GM12878 (cell line): ENCODE results near the gene PPP2R2D. TPM values are rescaled to one million over a fixed set of nuclear protein-coding genes. Genes with fewer than 3 reads are reported as not detected.
A peak's percentile ranks its signal among the peaks of the same experiment; 100 is the strongest.

Source experiments
- ATAC-seq: fragments of 200-7000 bp; cut with Tn5 transposase; 3 replicates; pipeline ENCODE4 v1.9.1; 2020; ENCODE audit warnings: mild to moderate bottlenecking, moderate library complexity
- BruUV-seq: library from RNA; stranded (reverse); fragments of 400-500 nt; replicated peaks from 2 replicates; lab custom pipeline; 2021; lab: Mats Ljungman, UMichigan
- CTCF ChIA-PET: fragments of 300-600 bp; sonication (Branson Sonifier 250); formaldehyde crosslinking; extraction: SDS; loops from one replicate; lab custom pipeline; 2021; ENCODE audit warnings: inconsistent platforms; lab: Yijun Ruan, JAX
- POLR2A ChIA-PET: fragments of 350-600 bp; formaldehyde crosslinking; extraction: SDS; loops from one replicate; lab custom pipeline; 2021; ENCODE audit warnings: inconsistent platforms; lab: Charles Lee
- RAD21 ChIA-PET: fragments of 300-600 bp; sonication (Branson Sonifier 250); formaldehyde crosslinking; loops from one replicate; lab custom pipeline; 2023; ENCODE audit warnings: antibody characterized with exemption; ENCODE audit not compliant: unreplicated experiment; lab: Charles Lee
- SMC1A ChIA-PET: fragments of 300-600 bp; sonication (Branson Sonifier 250); formaldehyde crosslinking; loops from one replicate; lab custom pipeline; 2023; ENCODE audit not compliant: unreplicated experiment, uncharacterized antibody; lab: Charles Lee
- DNase-seq: peaks from one replicate; pipeline ENCODE4 v3.0.0-alpha.2; 2011; ENCODE audit warnings: low read depth, low spot score
- FAIRE-seq: peaks from 3 replicates; lab custom pipeline; 2011; peaks lifted over from hg19 to GRCh38; lab: Jason Lieb, UNC
- H2AFZ ChIP-seq: 2 replicates; pipeline ENCODE4 v1.6.0; 2011; ENCODE audit warnings: low read depth, low read length, control low read depth; ENCODE audit not compliant: control insufficient read depth
- H3K27ac ChIP-seq: 2 replicates; pipeline ENCODE4 v1.5.1; 2011; ENCODE audit warnings: control low read depth; ENCODE audit not compliant: control insufficient read depth, insufficient read depth
- H3K27me3 ChIP-seq, 2 experiments: replicated peaks in 1 of 2; 2 replicates each; pipeline versions ENCODE4 v1.6.0 to v1.6.1; 2011; ENCODE audit warnings: low read length in 1 of 2; ENCODE audit not compliant: control insufficient read depth in 2 of 2, insufficient read depth in 2 of 2
- H3K36me3 ChIP-seq, 2 experiments: 2 replicates each; pipeline ENCODE4 v1.5.1; 2011; ENCODE audit warnings: low read length in 1 of 2; ENCODE audit not compliant: control insufficient read depth in 2 of 2, insufficient read depth in 2 of 2
- H3K4me1 ChIP-seq: 2 replicates; pipeline ENCODE4 v1.6.1; 2011; ENCODE audit warnings: mild to moderate bottlenecking, low read length, moderate library complexity, mixed read lengths; ENCODE audit not compliant: control insufficient read depth, insufficient read depth
- H3K4me2 ChIP-seq: 2 replicates; pipeline ENCODE4 v1.6.0; 2011; ENCODE audit warnings: control low read depth; ENCODE audit not compliant: control insufficient read depth, insufficient read depth
- H3K4me3 ChIP-seq: fragments of 200-600 bp; sonication (generic); 2 replicates; pipeline ENCODE4 v1.5.1; 2016
- H3K79me2 ChIP-seq: 2 replicates; pipeline ENCODE4 v1.6.0; 2011; ENCODE audit warnings: low read length; ENCODE audit not compliant: control insufficient read depth, insufficient read depth
- H3K9ac ChIP-seq: 2 replicates; pipeline ENCODE4 v1.8.0; 2011; ENCODE audit warnings: low read length, control low read depth, mixed read lengths; ENCODE audit not compliant: control insufficient read depth, insufficient read depth
- H3K9me3 ChIP-seq: replicated peaks from 3 replicates; pipeline ENCODE4 v1.5.1; 2011; ENCODE audit warnings: mild to moderate bottlenecking, low read length; ENCODE audit not compliant: control insufficient read depth, insufficient read depth
- H4K20me1 ChIP-seq: 2 replicates; pipeline ENCODE4 v1.6.0; 2011; ENCODE audit not compliant: control insufficient read depth, insufficient read depth
- CEBPB ChIP-seq, 2 experiments: fragments of 150-350 bp in 1 of 2; IDR thresholded peaks; 2 replicates each; pipeline ENCODE4 v1.6.1; 2012 to 2014; ENCODE audit warnings: low read depth in 2 of 2, low read length in 2 of 2, borderline replicate concordance in 1 of 2, inconsistent platforms in 1 of 2
- CREB1 ChIP-seq: IDR thresholded peaks from 2 replicates; pipeline ENCODE4 v1.6.1; 2012; ENCODE audit warnings: low read depth, mild to moderate bottlenecking, inconsistent platforms
- EP300 ChIP-seq, 2 experiments: fragments of 150-350 bp in 1 of 2; IDR thresholded peaks; 2 replicates each; pipeline ENCODE4 v1.6.1; 2011 to 2012; ENCODE audit warnings: low read depth in 2 of 2, low read length in 2 of 2, borderline replicate concordance in 1 of 2, improper control_type of control experiment in 1 of 2, inconsistent platforms in 1 of 2; ENCODE audit not compliant: control insufficient read depth in 1 of 2
- WGBS: methylation state at CpG from one replicate; pipeline ENCODE4 v1.1.6; 2016; ENCODE audit warnings: low lambda C conversion rate; ENCODE audit not compliant: insufficient replicate concordance, insufficient coverage; ENCODE audit errors: missing lambda C conversion rate; 5-methylcytosine and 5-hydroxymethylcytosine counted together
- in situ Hi-C: fragments of 300-500 bp; cut with MboI; formaldehyde crosslinking; loops from 9 replicates; pipeline ENCODE4 v1.14.3; 2018; ENCODE audit warnings: mixed read lengths
- intact Hi-C: fragments of 100-400 bp; cut with micrococcal nuclease; formaldehyde crosslinking; loops from one replicate; pipeline ENCODE4 v1.14.2; 2022; ENCODE audit not compliant: unreplicated experiment
- polyA plus RNA-seq, 11 experiments: library from polyadenylated mRNA; depleted of rRNA in 4 of 11; unstranded in 6 of 11; stranded (reverse) in 5 of 11; fragments of >200 nt; fragmentation: Nextera tagmentation in 4 of 11; fragmentation: Illumina TruSeq in 1 of 11; extraction: Ambion mirVana in 4 of 11; extraction: Trizol in 1 of 11; gene quantifications; 1 replicate in 1 of 11; 2 replicates in 10 of 11; pipeline versions ENCODE4 v1.2.1 to v1.2.3, GENCODE V29; 2011 to 2016; ENCODE audit warnings: inconsistent platforms in 2 of 11, missing spikeins in 2 of 11, low read depth in 1 of 11
- total RNA-seq, 4 experiments: library from RNA; depleted of rRNA in 3 of 4; stranded (reverse); fragments of >200 nt in 3 of 4; fragmentation: Illumina TruSeq in 1 of 4; extraction: Trizol in 1 of 4; gene quantifications; 2 replicates each; pipeline versions ENCODE4 v1.2.1 to v1.2.3, GENCODE V29; 2013 to 2021
- TF ChIP-seq, protein P1 (sequence below): fragments of 150-350 bp; IDR thresholded peaks from 2 replicates; pipeline ENCODE4 v1.6.1; 2016; ENCODE audit warnings: low read depth, low read length
- TF ChIP-seq, protein P2 (sequence below): IDR thresholded peaks from 2 replicates; pipeline ENCODE4 v1.6.1; 2012; ENCODE audit warnings: low read length, inconsistent platforms

PPP2R2D gene
- total and polyA plus RNA-seq, 10 of the 15 experiments (the other 5 are each of a cell fraction or from before 2014, with no cell fraction given): 2.8 to 41.9 (median 21.8) TPM

DNA sequence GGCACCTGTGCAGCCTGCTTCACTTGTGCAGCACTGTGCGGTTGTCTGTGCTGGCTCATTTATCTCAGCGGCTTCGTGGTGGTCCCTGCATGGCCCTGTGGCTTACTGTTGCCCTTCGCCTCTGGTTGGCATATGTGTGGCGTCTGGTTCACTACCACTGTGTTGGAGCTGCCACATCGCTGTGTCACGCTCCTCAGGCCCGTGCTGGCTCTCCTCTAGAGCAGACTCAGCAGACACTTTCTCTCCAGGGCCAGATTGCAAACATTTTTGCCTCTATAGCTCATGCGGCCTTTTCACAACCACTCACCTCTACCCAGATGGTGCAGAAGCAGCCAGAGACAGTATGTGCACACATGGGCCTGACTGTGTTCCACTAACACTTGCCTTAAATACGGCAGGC, 37.9 kb downstream of the PPP2R2D start (continued):
- TF ChIP-seq, protein P1, sequence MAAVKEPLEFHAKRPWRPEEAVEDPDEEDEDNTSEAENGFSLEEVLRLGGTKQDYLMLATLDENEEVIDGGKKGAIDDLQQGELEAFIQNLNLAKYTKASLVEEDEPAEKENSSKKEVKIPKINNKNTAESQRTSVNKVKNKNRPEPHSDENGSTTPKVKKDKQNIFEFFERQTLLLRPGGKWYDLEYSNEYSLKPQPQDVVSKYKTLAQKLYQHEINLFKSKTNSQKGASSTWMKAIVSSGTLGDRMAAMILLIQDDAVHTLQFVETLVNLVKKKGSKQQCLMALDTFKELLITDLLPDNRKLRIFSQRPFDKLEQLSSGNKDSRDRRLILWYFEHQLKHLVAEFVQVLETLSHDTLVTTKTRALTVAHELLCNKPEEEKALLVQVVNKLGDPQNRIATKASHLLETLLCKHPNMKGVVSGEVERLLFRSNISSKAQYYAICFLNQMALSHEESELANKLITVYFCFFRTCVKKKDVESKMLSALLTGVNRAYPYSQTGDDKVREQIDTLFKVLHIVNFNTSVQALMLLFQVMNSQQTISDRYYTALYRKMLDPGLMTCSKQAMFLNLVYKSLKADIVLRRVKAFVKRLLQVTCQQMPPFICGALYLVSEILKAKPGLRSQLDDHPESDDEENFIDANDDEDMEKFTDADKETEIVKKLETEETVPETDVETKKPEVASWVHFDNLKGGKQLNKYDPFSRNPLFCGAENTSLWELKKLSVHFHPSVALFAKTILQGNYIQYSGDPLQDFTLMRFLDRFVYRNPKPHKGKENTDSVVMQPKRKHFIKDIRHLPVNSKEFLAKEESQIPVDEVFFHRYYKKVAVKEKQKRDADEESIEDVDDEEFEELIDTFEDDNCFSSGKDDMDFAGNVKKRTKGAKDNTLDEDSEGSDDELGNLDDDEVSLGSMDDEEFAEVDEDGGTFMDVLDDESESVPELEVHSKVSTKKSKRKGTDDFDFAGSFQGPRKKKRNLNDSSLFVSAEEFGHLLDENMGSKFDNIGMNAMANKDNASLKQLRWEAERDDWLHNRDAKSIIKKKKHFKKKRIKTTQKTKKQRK: no peak
- TF ChIP-seq EP300 (IDR thresholded peaks at IDR 0.05; ENCODE audit: borderline replicate concordance in 1 of 2, control insufficient read depth in 1 of 2, low read depth in 2 of 2, low read length in 2 of 2) (no peak), CREB1 (no peak)
- TF ChIP-seq, protein P2, sequence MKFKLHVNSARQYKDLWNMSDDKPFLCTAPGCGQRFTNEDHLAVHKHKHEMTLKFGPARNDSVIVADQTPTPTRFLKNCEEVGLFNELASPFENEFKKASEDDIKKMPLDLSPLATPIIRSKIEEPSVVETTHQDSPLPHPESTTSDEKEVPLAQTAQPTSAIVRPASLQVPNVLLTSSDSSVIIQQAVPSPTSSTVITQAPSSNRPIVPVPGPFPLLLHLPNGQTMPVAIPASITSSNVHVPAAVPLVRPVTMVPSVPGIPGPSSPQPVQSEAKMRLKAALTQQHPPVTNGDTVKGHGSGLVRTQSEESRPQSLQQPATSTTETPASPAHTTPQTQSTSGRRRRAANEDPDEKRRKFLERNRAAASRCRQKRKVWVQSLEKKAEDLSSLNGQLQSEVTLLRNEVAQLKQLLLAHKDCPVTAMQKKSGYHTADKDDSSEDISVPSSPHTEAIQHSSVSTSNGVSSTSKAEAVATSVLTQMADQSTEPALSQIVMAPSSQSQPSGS: no peak

DNA sequence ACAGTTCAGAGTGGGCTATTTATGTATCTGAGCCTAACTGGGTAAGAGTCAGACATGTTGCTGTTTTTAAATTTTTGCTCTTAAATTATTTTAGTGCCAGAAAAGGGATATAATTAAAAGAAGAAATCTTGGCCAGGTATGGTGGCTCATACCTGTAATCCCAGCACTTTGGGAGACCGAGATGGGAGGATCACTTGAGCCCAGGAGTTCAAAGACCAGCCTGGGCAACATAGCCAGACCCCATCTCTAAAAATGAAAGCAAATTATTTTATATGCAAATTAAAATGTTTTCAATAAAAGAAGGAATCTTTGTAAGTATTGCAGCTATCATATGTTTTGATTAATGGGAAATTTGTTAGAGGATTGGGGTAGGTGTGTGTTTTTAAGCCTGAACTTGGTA, 41.6 kb downstream of the PPP2R2D start:
- Histone ChIP-seq H3K4me1 (no peaks in the 10 kb centered on the region), H3K79me2 (no peaks in the 10 kb centered on the region), H2AFZ (no peak overlapping the region), H3K9me3 (no peaks in the 10 kb centered on the region), H4K20me1 (no peaks in the 10 kb centered on the region), H3K9ac (no peak overlapping the region), H3K4me3 (no peak overlapping the region), H3K27ac (no peak overlapping the region), H3K36me3 (peaks cover 11 to 25% of the 10 kb centered on the region in 2 experiments), H3K4me2 (no peak overlapping the region), H3K27me3 (no peaks in the 10 kb centered on the region)
- ChIA-PET CTCF (interaction anchor here (1.0 to 1.8 kb wide), 5 partner anchors 30 to 68 kb away, joined by 3 to 9 read pairs (median 6); no protein-coding TSS in a partner anchor), RAD21 (interaction anchor here (1.7 kb wide), 1 partner anchor 57 kb away, joined by 5 read pairs; no protein-coding TSS in a partner anchor), POLR2A (no interaction called here), SMC1A (no interaction called here)
- no peak for TF ChIP-seq CEBPB (IDR thresholded peaks at IDR 0.05; ENCODE audit: borderline replicate concordance in 1 of 2, low read depth in 2 of 2, low read length in 2 of 2)
- ATAC-seq (no peak), DNase-seq (no peak), FAIRE-seq (no peak)
- in situ Hi-C loops (no loop called here), intact Hi-C loops (no loop called here)
- BruUV-seq: TSS peak; percentile 15
- 100% methylated on average over 1 of the region's 1 CpG for WGBS
